Natural killer cell (primary cell): Measurements from ENCODE around the gene NR3C2. TPM values are rescaled to one million over a fixed set of nuclear protein-coding genes. Genes with fewer than 3 reads are reported as not detected.

Experiments used
- ATAC-seq, 3 donors: fragments of 150-1000 bp in 2 of 3; fragments of 200-7000 bp in 1 of 3; cut with Tn5 transposase; 1 replicate in 1 of 3; 2 replicates in 2 of 3; pipeline ENCODE4 v1.10.0; 2021; ENCODE audit warnings: mild to moderate bottlenecking in 2 of 3, moderate library complexity in 2 of 3
- DNase-seq, 2 donors: peaks; one replicate each; pipeline versions ENCODE4 v3.0.0 to v3.0.0-alpha.2; 2013 to 2021; ENCODE audit warnings: mixed read lengths in 1 of 2
- H3K27ac ChIP-seq: one replicate; pipeline ENCODE4 v1.5.1; 2013; ENCODE audit warnings: mild to moderate bottlenecking, low read length
- H3K27me3 ChIP-seq: one replicate; pipeline ENCODE4 v1.6.1; 2013; ENCODE audit warnings: low read length; ENCODE audit not compliant: control insufficient read depth, insufficient read depth
- H3K36me3 ChIP-seq: one replicate; pipeline ENCODE4 v1.6.1; 2013; ENCODE audit warnings: low read length; ENCODE audit not compliant: control insufficient read depth, insufficient read depth
- H3K4me1 ChIP-seq: one replicate; pipeline ENCODE4 v1.6.1; 2013; ENCODE audit warnings: low read length; ENCODE audit not compliant: control insufficient read depth, insufficient read depth
- H3K4me3 ChIP-seq: one replicate; pipeline ENCODE4 v1.5.1; 2013; ENCODE audit warnings: low read length
- H3K9me3 ChIP-seq: one replicate; pipeline ENCODE4 v1.6.1; 2013; ENCODE audit warnings: low read length; ENCODE audit not compliant: control insufficient read depth, insufficient read depth
- H3K27ac Mint-ChIP-seq, 2 donors: one replicate each; pipeline ENCODE4 v1.8.0; 2022; ENCODE audit warnings: mild to moderate bottlenecking in 2 of 2, mixed read lengths in 2 of 2, moderate library complexity in 1 of 2
- H3K27me3 Mint-ChIP-seq, 2 donors: one replicate each; pipeline ENCODE4 v1.8.0; 2022; ENCODE audit warnings: low read depth in 2 of 2, mixed read lengths in 2 of 2
- H3K36me3 Mint-ChIP-seq: one replicate; pipeline ENCODE4 v1.8.0; 2022; ENCODE audit warnings: mixed read lengths
- H3K4me1 Mint-ChIP-seq, 2 donors: one replicate each; pipeline ENCODE4 v1.8.0; 2022; ENCODE audit warnings: mixed read lengths in 2 of 2
- H3K4me3 Mint-ChIP-seq: one replicate; pipeline ENCODE4 v1.8.0; 2022; ENCODE audit warnings: mild to moderate bottlenecking, moderate library complexity, mixed read lengths
- H3K9me3 Mint-ChIP-seq, 2 donors: one replicate each; pipeline ENCODE4 v1.8.0; 2022; ENCODE audit warnings: mixed read lengths in 2 of 2
- WGBS: methylation state at CpG from one replicate; pipeline ENCODE4 v1.1.7; 2013; ENCODE audit warnings: missing lambda C conversion rate; ENCODE audit not compliant: insufficient coverage; 5-methylcytosine and 5-hydroxymethylcytosine counted together
- intact Hi-C: fragments of 100-400 bp; cut with micrococcal nuclease; formaldehyde crosslinking; loops from one replicate; pipeline ENCODE4 v1.14.2; 2022
- total RNA-seq, 4 donors: library from RNA; stranded (reverse); fragments of 120-200 nt in 1 of 4; gene quantifications; one replicate each; pipeline versions ENCODE4 v1.2.3 to v1.2.4, GENCODE V29; 2013 to 2022
- TF ChIP-seq, protein P1 (sequence below): fragments of 200-600 bp; IDR thresholded peaks from one replicate; pipeline ENCODE4 v1.8.0; 2022; ENCODE audit warnings: antibody characterized with exemption

The NR3C2 gene
- total RNA-seq, 3 donors from 2014 or later (not counting 1 experiment from before 2014, with no cell fraction given): 4.2 to 8.6 (median 6.3) TPM

- DNase-seq: no peak
- intact Hi-C loops: no loop called here
- no peaks in the 10 kb centered on the region for H3K4me1 ChIP-seq
- H3K9me3 Mint-ChIP-seq: no peaks in the 10 kb centered on the region
- no peaks in the 10 kb centered on the region for H3K36me3 ChIP-seq
- H3K27me3 ChIP-seq: no peaks in the 10 kb centered on the region
- no peak overlapping the region for H3K27ac ChIP-seq
- H3K36me3 Mint-ChIP-seq: no peaks in the 10 kb centered on the region
- no peak for ATAC-seq
- H3K27me3 Mint-ChIP-seq: peaks cover 0 to 14% of the 10 kb centered on the region in 2 donors
- no peak overlapping the region for H3K4me3 Mint-ChIP-seq
- H3K4me1 Mint-ChIP-seq: no peaks in the 10 kb centered on the region
- TF ChIP-seq, protein P1, sequence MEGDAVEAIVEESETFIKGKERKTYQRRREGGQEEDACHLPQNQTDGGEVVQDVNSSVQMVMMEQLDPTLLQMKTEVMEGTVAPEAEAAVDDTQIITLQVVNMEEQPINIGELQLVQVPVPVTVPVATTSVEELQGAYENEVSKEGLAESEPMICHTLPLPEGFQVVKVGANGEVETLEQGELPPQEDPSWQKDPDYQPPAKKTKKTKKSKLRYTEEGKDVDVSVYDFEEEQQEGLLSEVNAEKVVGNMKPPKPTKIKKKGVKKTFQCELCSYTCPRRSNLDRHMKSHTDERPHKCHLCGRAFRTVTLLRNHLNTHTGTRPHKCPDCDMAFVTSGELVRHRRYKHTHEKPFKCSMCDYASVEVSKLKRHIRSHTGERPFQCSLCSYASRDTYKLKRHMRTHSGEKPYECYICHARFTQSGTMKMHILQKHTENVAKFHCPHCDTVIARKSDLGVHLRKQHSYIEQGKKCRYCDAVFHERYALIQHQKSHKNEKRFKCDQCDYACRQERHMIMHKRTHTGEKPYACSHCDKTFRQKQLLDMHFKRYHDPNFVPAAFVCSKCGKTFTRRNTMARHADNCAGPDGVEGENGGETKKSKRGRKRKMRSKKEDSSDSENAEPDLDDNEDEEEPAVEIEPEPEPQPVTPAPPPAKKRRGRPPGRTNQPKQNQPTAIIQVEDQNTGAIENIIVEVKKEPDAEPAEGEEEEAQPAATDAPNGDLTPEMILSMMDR: no peak
- no peak overlapping the region for H3K4me3 ChIP-seq
- no peak overlapping the region for H3K27ac Mint-ChIP-seq
- WGBS: 96% methylated on average over 3 of the region's 3 CpGs
- no peaks in the 10 kb centered on the region for H3K9me3 ChIP-seq
Measured at GRCh38 chr4:148235809-148236208, 206.4 kb downstream of the NR3C2 start.

DNA sequence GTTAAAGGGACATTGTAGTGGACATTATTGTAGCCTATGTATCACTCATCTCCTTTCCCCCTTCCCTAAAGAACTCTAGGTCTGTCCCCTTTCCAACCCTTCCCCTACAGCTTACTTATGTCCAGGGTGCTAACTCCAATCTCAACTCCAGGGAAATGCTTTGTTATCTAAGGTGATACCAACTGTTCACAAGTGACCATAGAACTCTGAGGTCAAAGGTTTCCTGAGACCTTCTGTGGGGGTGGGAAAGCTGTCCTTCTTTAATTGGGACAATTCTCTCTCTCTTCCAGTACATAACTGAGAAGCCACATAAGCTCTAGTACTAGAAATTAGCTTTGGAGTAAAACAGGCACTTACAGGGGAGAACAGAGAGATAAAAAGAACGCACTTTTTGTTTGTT is 212.4 kb downstream of the NR3C2 start:
- DNase-seq (no peak), ATAC-seq (no peak)
- no peaks in the 10 kb centered on the region for H3K9me3 ChIP-seq
- H3K4me3 Mint-ChIP-seq: no peak overlapping the region
- H3K4me3 ChIP-seq: no peak overlapping the region
- H3K36me3 Mint-ChIP-seq: no peaks in the 10 kb centered on the region
- H3K9me3 Mint-ChIP-seq: no peaks in the 10 kb centered on the region
- no peaks in the 10 kb centered on the region for H3K4me1 ChIP-seq
- H3K27me3 ChIP-seq: no peaks in the 10 kb centered on the region
- intact Hi-C loops: no loop called here
- H3K27ac Mint-ChIP-seq: no peak overlapping the region
- 100% methylated on average over 1 of the region's 1 CpG for WGBS
- H3K4me1 Mint-ChIP-seq: no peaks in the 10 kb centered on the region
- TF ChIP-seq, protein P1: no peak
- H3K27ac ChIP-seq: no peak overlapping the region
- no peaks in the 10 kb centered on the region for H3K36me3 ChIP-seq
- H3K27me3 Mint-ChIP-seq: peaks cover 0 to 7% of the 10 kb centered on the region in 2 donors

DNA sequence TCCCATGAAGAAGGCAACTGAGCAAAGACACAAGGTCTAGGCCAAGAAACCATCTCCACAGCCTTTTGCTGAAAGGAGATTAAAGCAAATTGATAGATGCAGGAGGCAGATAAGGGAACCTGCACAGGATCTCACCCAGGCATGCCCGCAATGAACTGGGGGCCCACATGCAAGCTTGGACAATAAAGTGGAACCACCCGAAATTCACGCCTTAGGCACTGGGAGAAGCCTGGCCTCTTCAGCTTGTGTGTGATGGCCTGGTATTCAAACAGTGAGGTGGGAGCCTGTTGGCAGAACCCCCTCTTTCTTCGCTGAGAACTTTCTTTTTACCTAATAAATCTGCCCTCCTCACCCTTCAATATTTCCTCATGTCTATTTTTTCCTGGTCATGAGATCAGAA is 213.2 kb downstream of the NR3C2 start:
- H3K4me1 Mint-ChIP-seq: no peaks in the 10 kb centered on the region
- no peaks in the 10 kb centered on the region for H3K27me3 ChIP-seq
- H3K4me1 ChIP-seq: no peaks in the 10 kb centered on the region
- no peak for DNase-seq
- no peak overlapping the region for H3K27ac Mint-ChIP-seq
- no peak overlapping the region for H3K27ac ChIP-seq
- ATAC-seq: no peak
- intact Hi-C loops: no loop called here
- H3K9me3 ChIP-seq: no peaks in the 10 kb centered on the region
- peaks cover 0 to 7% of the 10 kb centered on the region in 2 donors for H3K27me3 Mint-ChIP-seq
- H3K4me3 ChIP-seq: no peak overlapping the region
- H3K36me3 ChIP-seq: no peaks in the 10 kb centered on the region
- 90% methylated on average over 4 of the region's 4 CpGs for WGBS
- H3K9me3 Mint-ChIP-seq: no peaks in the 10 kb centered on the region
- H3K36me3 Mint-ChIP-seq: no peaks in the 10 kb centered on the region
- no peak overlapping the region for H3K4me3 Mint-ChIP-seq
- TF ChIP-seq, protein P1: no peak

GRCh38 chr4:148227147-148227546 is 215.1 kb downstream of the NR3C2 start:
- Histone ChIP-seq H3K4me1 (no peaks in the 10 kb centered on the region), H3K27me3 (no peaks in the 10 kb centered on the region), H3K9me3 (no peaks in the 10 kb centered on the region), H3K27ac (no peak overlapping the region), H3K36me3 (no peaks in the 10 kb centered on the region), H3K4me3 (no peak overlapping the region)
- no peaks in the 10 kb centered on the region for H3K4me1 Mint-ChIP-seq
- H3K9me3 Mint-ChIP-seq: no peaks in the 10 kb centered on the region
- TF ChIP-seq, protein P1: no peak
- H3K36me3 Mint-ChIP-seq: no peaks in the 10 kb centered on the region
- 99% methylated on average over 4 of the region's 5 CpGs for WGBS
- peaks cover 0 to 6% of the 10 kb centered on the region in 2 donors for H3K27me3 Mint-ChIP-seq
- DNase-seq (no peak), ATAC-seq (no peak)
- H3K4me3 Mint-ChIP-seq: no peak overlapping the region
- intact Hi-C loops: no loop called here
- H3K27ac Mint-ChIP-seq: no peak overlapping the region
